GM19351 (cell line): Measurements from ENCODE around the gene RHPN2.
A peak's percentile ranks its signal among the peaks of the same experiment; 100 is the strongest.
"Not testable (repeated sequence)": the region's sequence is repeated elsewhere in the genome, so short reads cannot be mapped to it uniquely, and the experiment has no call there.

Source experiments
- ATAC-seq: cut with Tn5 transposase; IDR thresholded peaks from one replicate; pipeline ENCODE4 v1.9.1; 2021; ENCODE audit warnings: mild to moderate bottlenecking, moderate library complexity; ENCODE audit not compliant: unreplicated experiment

Gene RHPN2

GRCh38 chr19:32979807-32980206 lies 84.9 kb downstream of the RHPN2 start:
- ATAC-seq, result not testable (repeated sequence)

GRCh38 chr19:32977813-32978212 lies 86.9 kb downstream of the RHPN2 start:
- ATAC-seq, result not testable (repeated sequence)

GRCh38 chr19:32977280-32977679 lies 87.4 kb downstream of the RHPN2 start:
- no peak for ATAC-seq

GRCh38 chr19:32976223-32976805 lies 88.4 kb downstream of the RHPN2 start:
- ATAC-seq, result no peak

- ATAC-seq, result peak; percentile 99
These were observed 92.8 kb downstream of the RHPN2 start, which contains the start of the genes CEP89 and FAAP24 for GRCh38 chr19:32971715-32972540. Gene CEP89, minus strand, starts transcription at chr19:32971958. Its CDS starts 84 bp downstream, at chr19:32971874. Gene FAAP24, plus strand, starts transcription at chr19:32972242. Its CDS starts 955 bp downstream, at chr19:32973197.

- no peak for ATAC-seq
These were observed 93.6 kb downstream of the RHPN2 start for GRCh38 chr19:32971012-32971595.

GRCh38 chr19:32969549-32969948 lies 95.1 kb downstream of the RHPN2 start:
- ATAC-seq, result no peak

GRCh38 chr19:32966750-32967149 lies 97.9 kb downstream of the RHPN2 start:
- no peak for ATAC-seq

GRCh38 chr19:32945260-32945659 lies 119.4 kb downstream of the RHPN2 start:
- no peak for ATAC-seq

GRCh38 chr19:32941273-32941672 lies 123.4 kb downstream of the RHPN2 start:
- not testable (repeated sequence) for ATAC-seq

- no peak for ATAC-seq
These were observed 128.6 kb downstream of the RHPN2 start for GRCh38 chr19:32936065-32936464.

- ATAC-seq, result no peak
These were observed 129.1 kb downstream of the RHPN2 start for GRCh38 chr19:32935629-32936028.

- ATAC-seq, result no peak
These were observed 131.1 kb downstream of the RHPN2 start for GRCh38 chr19:32933571-32933970.

- no peak for ATAC-seq
These were observed 134.1 kb downstream of the RHPN2 start for GRCh38 chr19:32930567-32930966.

- ATAC-seq, result no peak
These were observed 135.9 kb downstream of the RHPN2 start for GRCh38 chr19:32928806-32929205.
